HepG2 (cell line): Measurements from ENCODE around the gene TUBB4B. TPM values are rescaled to one million over a fixed set of nuclear protein-coding genes. Genes with fewer than 3 reads are reported as not detected.

Experiments
- CBX5 ChIP-seq: sonication (generic); formaldehyde crosslinking; IDR thresholded peaks from 2 replicates; pipeline ENCODE4 v1.4.0; 2020; ENCODE audit warnings: missing genetic modification reagents, borderline replicate concordance
- FOXP4 ChIP-seq: sonication (generic); formaldehyde crosslinking; IDR thresholded peaks from 2 replicates; pipeline ENCODE4 v1.4.0; 2020; ENCODE audit warnings: missing genetic modification reagents
- HBP1 ChIP-seq: IDR thresholded peaks from 2 replicates; pipeline ENCODE4 v1.6.1; 2016; ENCODE audit warnings: low read depth, control low read depth
- HMGXB4 ChIP-seq, 2 experiments: sonication (generic) in 1 of 2; formaldehyde crosslinking in 1 of 2; IDR thresholded peaks; 2 replicates each; pipeline versions ENCODE4 v1.4.0 to v1.6.1; 2018 to 2020; ENCODE audit warnings: missing genetic modification reagents in 2 of 2, borderline replicate concordance in 1 of 2, low read depth in 1 of 2, mild to moderate bottlenecking in 1 of 2, missing biosample characterization in 1 of 2
- HNRNPL ChIP-seq: fragments of 200-400 bp; formaldehyde crosslinking; IDR thresholded peaks from 2 replicates; pipeline ENCODE4 v1.6.1; 2017; ENCODE audit warnings: mild to moderate bottlenecking, low read depth, low read length
- KAT7 ChIP-seq: IDR thresholded peaks from 2 replicates; pipeline ENCODE4 v1.6.1; 2018; ENCODE audit warnings: borderline replicate concordance, missing compliant biosample characterization
- KMT2B ChIP-seq: IDR thresholded peaks from 2 replicates; pipeline ENCODE4 v1.6.1; 2016; ENCODE audit warnings: missing genetic modification reagents, missing compliant biosample characterization
- MAZ ChIP-seq, 2 experiments: sonication (generic) in 1 of 2; formaldehyde crosslinking in 1 of 2; IDR thresholded peaks; 2 replicates each; pipeline versions ENCODE4 v1.5.0 to v1.6.1; 2012 to 2020; ENCODE audit warnings: low read depth in 2 of 2, mild to moderate bottlenecking in 2 of 2, borderline replicate concordance in 1 of 2, improper control_type of control experiment in 1 of 2, low read length in 1 of 2, missing genetic modification reagents in 1 of 2, moderate library complexity in 1 of 2
- MIER2 ChIP-seq: IDR thresholded peaks from 2 replicates; pipeline ENCODE4 v1.6.1; 2016; ENCODE audit warnings: missing biosample characterization, missing genetic modification reagents
- MYPOP ChIP-seq: sonication (generic); formaldehyde crosslinking; IDR thresholded peaks from 2 replicates; pipeline ENCODE4 v1.8.1; 2023; ENCODE audit warnings: mild to moderate bottlenecking, moderate library complexity, missing genetic modification reagents
- NPAS2 ChIP-seq: sonication (generic); formaldehyde crosslinking; IDR thresholded peaks from 2 replicates; pipeline ENCODE4 v1.8.0; 2022; ENCODE audit warnings: mild to moderate bottlenecking, missing genetic modification reagents, borderline replicate concordance
- NR1H2 ChIP-seq: sonication (generic); formaldehyde crosslinking; IDR thresholded peaks from 2 replicates; pipeline ENCODE4 v1.8.1; 2022; ENCODE audit warnings: low read depth, missing genetic modification reagents, borderline replicate concordance
- PRPF4 ChIP-seq: fragments of 200-400 bp; formaldehyde crosslinking; IDR thresholded peaks from 2 replicates; pipeline ENCODE4 v1.6.1; 2016; ENCODE audit warnings: low read length, low read depth; ENCODE audit not compliant: poor library complexity, severe bottlenecking
- PTBP1 ChIP-seq: fragments of 200-400 bp; formaldehyde crosslinking; IDR thresholded peaks from 2 replicates; pipeline ENCODE4 v1.6.1; 2018; ENCODE audit warnings: low read length, low read depth; ENCODE audit not compliant: poor library complexity, severe bottlenecking
- SMAD3 ChIP-seq: sonication (generic); formaldehyde crosslinking; IDR thresholded peaks from 2 replicates; pipeline ENCODE4 v1.4.0; 2020; ENCODE audit warnings: missing genetic modification reagents
- STAG1 ChIP-seq: sonication (generic); formaldehyde crosslinking; IDR thresholded peaks from 2 replicates; pipeline ENCODE4 v1.4.0; 2020; ENCODE audit warnings: missing genetic modification reagents
- XRCC5 ChIP-seq: fragments of 200-400 bp; formaldehyde crosslinking; optimal IDR thresholded peaks from 2 replicates; pipeline ENCODE3; 2017; ENCODE audit warnings: mild to moderate bottlenecking, low read length
- ZNF232 ChIP-seq: sonication (generic); formaldehyde crosslinking; IDR thresholded peaks from 2 replicates; pipeline ENCODE4 v1.4.0; 2020; ENCODE audit warnings: missing genetic modification reagents, borderline replicate concordance
- ZNF335 ChIP-seq: sonication (generic); formaldehyde crosslinking; IDR thresholded peaks from 2 replicates; pipeline ENCODE4 v1.4.0; 2020; ENCODE audit warnings: missing genetic modification reagents
- ZNF414 ChIP-seq: sonication (generic); formaldehyde crosslinking; IDR thresholded peaks from 2 replicates; pipeline ENCODE4 v1.5.0; 2020; ENCODE audit warnings: missing genetic modification reagents
- ZNF441 ChIP-seq: sonication (generic); formaldehyde crosslinking; IDR thresholded peaks from 2 replicates; pipeline ENCODE4 v1.7.0; 2021; ENCODE audit warnings: missing genetic modification reagents, borderline replicate concordance
- polyA plus RNA-seq, 8 experiments: library from polyadenylated mRNA; depleted of rRNA in 3 of 8; stranded (reverse) in 7 of 8; unstranded in 1 of 8; fragments of >200 nt; fragmentation: Illumina TruSeq in 4 of 8; extraction: Trizol in 4 of 8; gene quantifications; 2 replicates each; pipeline versions ENCODE4 v1.2.1 to v1.2.3, GENCODE V29; 2011 to 2016; ENCODE audit warnings: low read depth in 4 of 8, missing spikeins in 1 of 8, mixed read lengths in 1 of 8; ENCODE audit not compliant: insufficient read depth in 1 of 8
- total RNA-seq, 5 experiments: library from RNA; depleted of rRNA; stranded (reverse); fragments of >200 nt; fragmentation: Illumina TruSeq; extraction: Trizol; gene quantifications; 2 replicates each; pipeline ENCODE4 v1.2.3, GENCODE V29; 2016; ENCODE audit warnings: low read depth in 1 of 5

TUBB4B gene
- total and polyA plus RNA-seq, 2 of the 13 experiments (the other 11 are each of a cell fraction or from before 2014, with no cell fraction given) = 182 to 412 TPM

GRCh38 chr9:137277329-137278041 lies 36.4 kb downstream of the TUBB4B start, which contains the start of gene TOR4A (continued):
- TF ChIP-seq ZNF232 (CRISPR knock-in tag) (0 out of 2 replicates have a peak, but pooled peaks have one; percentile 38), FOXP4 (CRISPR knock-in tag) (peak; percentile 46), KAT7 (CRISPR knock-in tag) (peak; percentile 68; the same call in 1 of the 2 replicates), MYPOP (CRISPR knock-in tag) (peak; percentile 85), MAZ (IDR thresholded peaks at IDR 0.05; ENCODE audit: borderline replicate concordance, low read depth, low read length) (peak; percentile 23), MAZ (CRISPR knock-in tag; IDR thresholded peaks at IDR 0.05; ENCODE audit: low read depth) (peak; percentile 61), NR1H2 (0 out of 2 replicates have a peak, but pooled peaks have one; percentile 55), HNRNPL (no peak; the same call in 1 of the 2 replicates), SMAD3 (CRISPR knock-in tag) (0 out of 2 replicates have a peak, but pooled peaks have one; percentile 24), PRPF4 (no peak), HBP1 (peak; percentile 67; the same call in 1 of the 2 replicates), NPAS2 (CRISPR knock-in tag) (no peak), ZNF414 (peak; percentile 78), XRCC5 (peak; percentile 21), CBX5 (CRISPR knock-in tag) (peak; percentile 43; the same call in 1 of the 2 replicates), HMGXB4 (CRISPR knock-in tag; IDR thresholded peaks at IDR 0.05; ENCODE audit: borderline replicate concordance in 1 of 2, low read depth in 1 of 2) (peak; percentile 93 to 98), MIER2 (CRISPR knock-in tag) (no peak), KMT2B (CRISPR knock-in tag) (peak; percentile 62), STAG1 (CRISPR knock-in tag) (peak; percentile 36), ZNF335 (CRISPR knock-in tag) (peak; percentile 81; the same call in 1 of the 2 replicates), ZNF441 (CRISPR knock-in tag) (peak; percentile 78; the same call in 1 of the 2 replicates), PTBP1 (peak; percentile 35)
